Activated CD4-positive, alpha-beta T cell treated with anti-CD3 and anti-CD28 coated beads for 48 hours (primary cell): ENCODE results near the gene FASLG.
"Not testable (repeated sequence)": the region's sequence is repeated elsewhere in the genome, so short reads cannot be mapped to it uniquely, and the experiment has no call there.

ENCODE experiments used
- DNase-seq: peaks from one replicate; pipeline ENCODE4 v3.0.0-alpha.2; 2020

The FASLG gene

DNA sequence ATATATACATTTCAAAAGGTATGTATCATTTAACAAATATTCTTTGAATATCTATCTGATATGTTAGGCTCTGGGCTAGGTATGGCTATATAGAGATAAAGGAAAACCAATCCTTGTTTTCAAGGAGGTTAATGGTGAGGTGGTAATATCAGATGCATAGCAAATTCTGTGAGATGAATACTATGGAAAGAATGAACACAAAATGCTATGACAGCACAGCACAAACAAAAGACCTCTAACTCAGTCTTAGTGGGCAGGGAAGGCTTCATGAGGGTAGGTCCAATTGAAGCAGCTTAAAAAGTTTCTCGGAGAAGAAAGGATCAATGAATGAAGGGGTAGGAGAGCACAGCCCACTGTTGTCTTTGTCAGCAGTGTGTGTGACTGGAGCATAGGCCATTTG is 27.2 kb downstream of the FASLG start:
- DNase-seq: no peak

DNA sequence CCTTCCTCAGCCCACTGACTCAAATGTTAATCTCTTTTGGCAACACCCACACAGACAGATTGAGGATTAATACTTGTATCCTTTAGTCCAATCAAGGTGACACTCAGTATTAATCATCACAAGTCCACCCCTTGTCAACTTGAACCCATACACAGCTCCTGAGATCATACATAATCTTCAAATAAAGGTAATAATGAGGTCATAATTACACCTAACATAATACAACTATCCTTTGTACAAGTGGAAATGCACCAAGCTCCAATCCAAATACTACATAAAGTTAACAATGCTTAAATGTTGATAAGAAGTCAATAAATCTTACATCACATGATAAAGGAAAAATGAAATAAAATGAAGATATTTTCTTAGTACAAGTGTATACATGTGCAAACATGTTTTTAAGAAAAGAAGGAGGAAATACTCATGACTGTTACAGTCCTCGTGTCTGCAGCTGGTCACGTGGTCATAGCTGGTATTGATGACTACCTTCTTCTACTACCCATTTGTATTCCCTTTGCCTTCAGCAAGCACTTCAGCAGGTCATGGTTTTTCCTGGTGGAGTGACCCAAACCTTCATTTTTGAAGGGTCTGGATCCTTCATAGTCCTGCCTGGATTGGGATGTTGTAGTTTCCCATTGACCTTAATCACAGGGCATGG is 29.7 kb downstream of the FASLG start:
- DNase-seq: not testable (repeated sequence)

DNA sequence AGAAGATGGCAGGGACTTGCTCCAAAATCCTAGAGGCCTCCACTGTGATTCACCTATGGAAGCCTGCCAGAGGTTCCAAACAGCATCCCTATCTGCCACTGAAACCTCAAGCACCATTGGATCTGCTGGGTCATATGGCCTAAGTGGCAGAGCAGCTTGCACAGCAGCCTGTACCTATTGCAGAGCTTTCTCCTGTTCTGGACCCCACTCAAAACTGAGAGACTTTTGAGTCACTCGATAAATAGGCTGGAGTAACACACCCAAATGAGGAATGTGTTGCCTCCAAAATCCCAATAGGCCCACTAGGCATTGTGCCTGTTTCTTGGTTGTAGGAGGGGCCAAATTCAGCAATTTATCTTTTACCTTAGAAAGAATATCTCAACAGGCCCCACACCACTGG is 32.0 kb downstream of the FASLG start:
- DNase-seq: not testable (repeated sequence)

DNA sequence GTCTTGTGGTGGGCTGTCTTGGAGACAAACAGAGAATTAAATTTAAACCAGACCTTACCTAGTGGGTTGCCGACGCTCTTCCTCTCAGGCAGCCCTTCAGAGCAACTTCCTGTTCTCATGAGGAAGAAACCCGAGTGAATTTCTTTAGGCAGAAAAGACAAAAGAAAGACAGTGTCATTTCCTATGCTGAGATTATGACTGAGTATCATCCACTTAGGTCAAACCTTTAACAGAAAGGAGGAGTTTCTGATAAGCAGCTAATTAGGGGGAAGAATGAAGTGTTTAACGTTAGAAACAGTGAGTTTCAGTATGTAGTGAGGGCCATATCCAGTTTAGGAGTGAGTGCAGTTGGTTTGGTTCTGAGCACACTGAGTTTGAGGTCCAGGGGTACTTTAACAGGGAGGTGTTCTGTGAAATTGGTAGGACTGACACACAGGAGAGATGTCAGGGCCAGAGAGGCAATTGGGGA is 38.7 kb downstream of the FASLG start:
- DNase-seq: no peak

DNA sequence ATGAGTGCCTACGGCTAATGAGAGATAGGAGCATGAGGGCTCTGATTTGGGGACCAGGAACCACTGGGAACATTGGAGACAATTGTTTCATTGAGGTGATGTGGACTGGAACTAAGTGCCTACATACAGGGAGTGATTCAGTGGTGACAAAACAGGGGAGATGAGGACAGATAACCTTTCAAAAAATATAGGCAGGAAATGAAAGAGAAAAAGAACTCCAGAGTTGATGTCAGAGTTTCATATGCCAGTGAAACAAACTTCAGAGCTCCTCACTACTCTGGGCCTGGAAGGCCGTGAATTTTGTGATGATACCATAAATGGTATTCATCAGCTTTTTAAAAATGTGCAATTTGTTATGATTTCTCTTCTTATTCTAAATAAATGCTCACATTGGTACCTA is 39.3 kb downstream of the FASLG start:
- DNase-seq: no peak

DNA sequence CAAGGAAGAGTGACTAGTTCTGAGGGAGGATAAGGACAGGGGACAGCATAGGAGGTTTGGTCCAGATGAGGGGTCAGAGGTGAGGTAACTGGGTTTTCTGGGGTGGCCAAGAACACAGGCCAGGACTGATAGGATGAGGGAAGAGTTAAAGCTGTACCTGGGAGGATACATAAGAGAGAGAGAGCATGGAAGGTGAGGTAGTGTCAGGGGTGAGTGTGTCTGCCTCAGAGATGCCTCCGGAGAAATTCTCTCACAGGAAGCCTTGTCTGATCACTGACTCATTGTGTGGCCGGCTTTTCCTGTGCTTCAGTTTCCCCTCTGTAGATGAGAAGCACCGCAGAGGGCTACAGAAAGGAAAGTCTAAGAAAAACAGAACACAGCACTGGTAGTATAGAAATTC is 40.2 kb downstream of the FASLG start:
- DNase-seq: peak; percentile 82

DNA sequence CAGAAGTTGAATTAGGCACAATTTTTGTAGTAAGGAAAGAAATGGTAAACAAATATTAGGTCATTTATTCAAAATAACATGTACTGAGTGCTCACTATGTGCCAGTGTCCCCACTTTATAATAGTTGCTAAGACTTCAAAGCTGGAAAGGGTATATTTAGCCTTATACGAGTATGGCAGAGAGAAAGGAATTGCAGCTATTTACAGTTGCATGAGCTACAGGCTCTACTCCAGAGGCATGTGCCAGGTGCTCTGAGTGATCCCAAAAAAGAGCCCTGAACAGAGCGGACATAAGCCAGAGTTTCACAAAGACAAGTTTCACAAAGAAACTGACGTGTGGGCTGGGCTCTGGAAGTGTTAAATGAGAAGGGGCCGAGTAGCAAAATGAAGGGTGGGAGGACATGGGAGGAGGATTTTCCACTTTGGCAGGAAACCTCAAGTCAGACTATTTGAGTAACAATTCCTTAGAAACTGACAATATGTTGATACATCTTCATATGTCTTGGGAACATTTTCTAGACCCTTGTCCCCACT is 40.9 kb downstream of the FASLG start:
- peak; percentile 34 for DNase-seq

DNA sequence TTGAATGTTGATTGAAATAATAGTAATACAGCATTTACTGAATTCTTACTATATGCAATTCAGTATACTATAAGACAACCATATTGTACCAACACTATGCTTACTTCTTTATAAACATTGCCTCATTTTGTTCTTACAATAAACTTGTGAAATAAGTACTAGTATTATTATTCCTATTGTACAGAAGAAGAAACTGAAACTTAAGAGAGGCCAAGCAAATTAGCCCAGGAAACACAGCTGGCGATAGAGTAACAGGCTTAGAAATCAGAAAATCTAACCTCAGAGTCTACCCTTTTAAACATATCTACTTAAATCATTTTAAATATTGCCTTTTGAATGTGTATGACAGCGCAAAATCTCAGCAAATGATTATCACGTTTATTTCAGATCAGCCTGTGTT is 41.7 kb downstream of the FASLG start:
- no peak for DNase-seq

DNA sequence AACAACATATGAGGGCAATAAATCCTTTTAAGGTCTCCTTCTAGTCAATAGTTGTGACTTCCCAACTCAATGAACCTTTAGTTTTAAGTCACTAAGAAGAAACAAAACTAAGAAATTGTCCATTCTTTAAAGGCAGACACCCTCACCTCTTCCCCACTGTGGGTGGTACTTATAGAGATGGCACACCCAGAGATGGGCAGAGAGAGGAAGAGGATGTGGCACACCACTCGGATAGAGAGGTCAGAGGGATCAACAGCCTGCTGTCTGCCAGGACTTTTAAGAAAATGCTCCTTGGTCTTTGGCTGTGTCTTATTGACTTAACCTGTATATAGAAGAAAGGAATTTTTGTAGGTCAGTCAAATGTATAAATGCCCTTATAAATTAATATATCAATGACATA is 45.1 kb downstream of the FASLG start:
- DNase-seq: no peak

DNA sequence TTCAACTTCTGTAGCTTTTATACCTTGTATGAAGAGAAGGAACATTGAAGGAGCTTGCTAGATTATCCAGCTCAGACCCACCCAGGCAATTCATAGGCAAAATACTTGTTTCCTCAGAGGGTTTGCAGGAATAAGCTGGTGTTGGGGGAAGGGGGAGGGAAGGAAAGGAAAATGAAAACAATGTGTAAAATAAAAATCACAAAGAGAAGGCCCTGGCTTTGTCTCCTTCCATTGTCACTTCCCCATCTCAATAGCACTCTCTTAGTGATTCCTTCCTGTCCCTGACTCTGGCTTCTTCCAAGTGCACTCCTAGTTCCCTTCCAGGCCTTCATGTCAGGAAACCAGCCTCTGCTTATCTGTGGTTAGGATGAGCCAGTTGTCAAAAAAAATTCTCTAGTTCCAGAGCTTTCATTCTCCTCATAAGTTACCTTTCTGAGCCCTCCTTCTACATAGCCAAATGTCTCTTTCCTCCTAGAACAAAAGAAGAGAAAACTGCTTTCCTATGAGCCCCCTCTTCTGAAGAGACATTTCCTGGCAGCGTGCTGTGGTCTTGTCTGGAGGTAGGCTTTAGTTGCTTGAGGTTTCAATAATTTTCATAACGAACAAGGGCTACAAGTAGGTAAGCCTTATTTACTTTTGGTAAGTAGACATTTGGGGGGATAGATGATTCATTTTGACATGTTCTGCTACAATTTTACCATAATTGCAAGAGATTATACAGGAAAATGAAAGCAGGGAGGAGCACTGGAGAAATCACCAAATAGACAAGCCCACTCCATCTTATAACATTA is 45.7 kb downstream of the FASLG start:
- DNase-seq: no peak

DNA sequence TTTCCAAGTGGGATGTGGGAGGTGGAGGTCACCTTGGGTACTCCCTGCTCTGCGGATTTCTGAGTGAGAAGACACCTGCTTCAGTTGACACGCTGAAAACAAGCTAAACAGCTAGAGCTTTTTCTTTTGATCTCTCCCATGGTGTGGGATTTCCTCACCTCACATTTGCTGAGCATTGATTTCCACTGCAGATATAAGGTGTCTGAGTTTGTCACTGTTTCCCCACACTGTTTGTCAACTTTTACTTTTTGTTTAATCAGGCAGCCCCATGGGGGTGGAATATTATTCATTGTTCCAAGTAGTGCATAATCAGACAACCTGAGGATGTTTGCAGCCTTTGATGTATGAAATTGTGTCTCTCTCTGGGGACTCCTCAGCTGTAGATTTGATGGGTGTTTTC is 49.5 kb downstream of the FASLG start:
- DNase-seq: peak; percentile 50

DNA sequence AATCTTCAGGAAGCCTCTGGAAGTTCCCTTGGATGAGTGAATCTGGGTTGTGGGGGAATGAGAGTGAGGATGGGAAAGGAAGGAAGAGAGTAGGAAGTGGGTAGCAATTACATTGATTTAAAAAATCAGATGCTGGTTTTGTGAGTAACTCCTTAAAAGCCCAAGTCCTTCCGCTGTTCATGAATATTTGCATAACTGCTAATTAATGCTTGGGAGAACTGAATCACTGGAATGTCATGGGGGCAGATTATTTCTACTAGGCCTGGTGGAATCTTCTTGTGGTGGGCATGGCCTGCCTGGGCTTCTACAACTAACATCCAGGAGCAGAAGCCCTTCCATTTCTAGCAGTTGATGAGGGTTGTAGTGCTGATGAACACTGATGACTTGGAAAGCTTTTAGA is 52.7 kb downstream of the FASLG start:
- no peak for DNase-seq

DNA sequence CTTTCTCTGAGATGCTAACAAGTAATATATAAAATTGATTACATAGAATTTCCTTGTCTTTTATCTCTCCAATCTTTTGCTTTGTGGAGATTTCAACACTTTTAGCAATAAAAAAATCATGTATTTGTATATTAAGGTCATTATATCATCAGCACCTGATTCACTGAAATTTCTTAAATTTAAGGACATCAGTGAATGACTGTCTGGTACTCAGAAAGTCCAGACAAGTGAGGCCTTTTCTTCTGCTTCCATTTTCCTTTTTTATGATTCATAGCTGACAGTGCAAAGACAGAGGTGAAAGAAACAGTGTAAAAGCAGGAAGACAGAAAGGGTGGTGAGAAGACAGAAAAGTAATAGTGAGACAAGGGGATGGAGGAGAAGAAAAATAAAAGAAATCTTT is 54.6 kb downstream of the FASLG start:
- DNase-seq: no peak
